ENCODE data around the gene CAPN2. TPM values are rescaled to one million over a fixed set of nuclear protein-coding genes. Genes with fewer than 3 reads are reported as not detected.
"Not testable (repeated sequence)": the region's sequence is repeated elsewhere in the genome, so short reads cannot be mapped to it uniquely, and the experiment has no call there.

The CAPN2 gene
- total RNA-seq, 1 donor from 2014 or later: 431 TPM

DNA sequence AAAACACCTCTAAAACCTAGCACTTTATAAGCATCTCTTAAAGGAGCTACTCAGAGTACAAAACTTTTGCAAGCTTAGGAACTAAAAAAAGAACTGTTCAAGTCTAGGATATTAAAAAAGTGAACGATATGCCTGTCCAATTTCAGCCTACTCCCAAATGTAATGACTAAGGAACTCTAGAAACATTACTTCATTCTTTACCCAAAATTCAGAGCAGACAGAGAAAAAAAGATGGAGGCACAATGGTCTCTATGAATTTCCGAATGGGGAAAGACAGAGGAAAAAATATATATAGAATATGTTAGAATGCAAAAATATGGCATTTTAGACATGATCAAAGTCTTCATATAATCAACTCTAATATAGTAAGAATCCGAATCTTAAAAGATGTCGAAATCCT lies 72.2 kb downstream of the CAPN2 start:
- no peak for DNase-seq (ENCODE audit: low spot score)

- DNase-seq (ENCODE audit: low spot score): no peak
Measured at GRCh38 chr1:223785808-223786207, 73.5 kb downstream of the CAPN2 start.

GRCh38 chr1:223788746-223789415 lies 76.5 kb downstream of the CAPN2 start:
- DNase-seq (ENCODE audit: low spot score): no peak

DNA sequence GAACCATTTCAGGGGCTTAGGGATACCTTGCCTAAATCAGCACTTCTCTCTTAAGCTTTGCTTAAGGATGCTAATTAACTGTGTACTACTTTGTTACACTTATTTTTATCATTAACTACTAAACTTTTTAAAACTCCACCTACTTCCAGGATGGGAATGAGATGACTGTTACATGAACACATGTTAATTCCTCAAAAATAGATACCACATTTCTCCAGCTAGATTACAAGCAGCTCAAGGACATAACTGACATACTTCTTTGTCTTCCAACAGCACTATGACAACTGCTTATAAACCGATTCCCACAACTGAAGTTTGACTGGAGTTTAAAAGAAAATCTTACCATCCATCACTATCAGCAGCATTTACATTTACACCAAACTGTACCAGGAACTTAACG lies 79.7 kb downstream of the CAPN2 start:
- no peak for DNase-seq (ENCODE audit: low spot score)

- no peak for DNase-seq (ENCODE audit: low spot score)
Measured at GRCh38 chr1:223793716-223794115, 81.4 kb downstream of the CAPN2 start.

- DNase-seq (ENCODE audit: low spot score): no peak
Measured at GRCh38 chr1:223794136-223794880, 82.0 kb downstream of the CAPN2 start.

GRCh38 chr1:223796210-223796609 lies 83.9 kb downstream of the CAPN2 start:
- DNase-seq (ENCODE audit: low spot score): no peak

DNA sequence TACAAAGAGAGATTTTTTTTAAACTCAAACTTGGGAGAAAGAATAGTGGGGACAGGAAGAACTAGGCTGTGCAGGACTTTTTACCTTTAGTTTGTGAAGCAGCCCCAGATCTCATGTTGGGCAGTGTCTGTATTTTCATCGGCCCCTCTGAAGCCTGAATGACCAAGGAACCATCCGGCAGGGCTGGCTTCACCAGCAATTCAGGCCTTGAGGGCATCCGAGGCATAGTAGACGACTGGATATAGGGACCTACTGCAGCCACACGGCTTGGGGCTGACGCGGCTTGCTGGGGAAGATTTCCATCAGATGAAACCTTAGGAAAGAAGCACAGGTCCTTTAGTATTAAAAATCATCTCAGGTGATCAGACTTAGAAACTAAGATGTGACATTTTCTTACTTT lies 89.7 kb downstream of the CAPN2 start:
- DNase-seq (ENCODE audit: low spot score): no peak

GRCh38 chr1:223802602-223803001 lies 90.3 kb downstream of the CAPN2 start:
- DNase-seq (ENCODE audit: low spot score): no peak

DNA sequence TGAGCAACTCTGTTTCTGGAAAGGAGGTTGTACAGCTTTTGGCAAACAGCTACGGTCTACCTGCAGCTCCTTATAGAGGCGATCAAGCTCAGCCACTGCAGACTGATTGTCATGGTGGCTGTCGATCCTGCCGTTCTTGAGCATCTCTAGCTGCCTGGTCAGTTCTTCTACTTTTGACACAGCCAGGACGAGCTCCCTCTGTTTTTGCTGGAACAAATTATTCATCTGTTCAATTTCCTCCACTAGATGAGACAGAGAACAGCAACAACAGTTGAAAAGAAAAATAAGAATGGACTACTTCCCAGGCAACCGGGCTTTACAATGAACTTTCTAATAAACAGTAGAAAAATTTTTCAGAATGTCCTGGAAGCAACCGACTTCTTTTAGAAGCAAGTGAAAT lies 90.9 kb downstream of the CAPN2 start:
- DNase-seq (ENCODE audit: low spot score): no peak

DNA sequence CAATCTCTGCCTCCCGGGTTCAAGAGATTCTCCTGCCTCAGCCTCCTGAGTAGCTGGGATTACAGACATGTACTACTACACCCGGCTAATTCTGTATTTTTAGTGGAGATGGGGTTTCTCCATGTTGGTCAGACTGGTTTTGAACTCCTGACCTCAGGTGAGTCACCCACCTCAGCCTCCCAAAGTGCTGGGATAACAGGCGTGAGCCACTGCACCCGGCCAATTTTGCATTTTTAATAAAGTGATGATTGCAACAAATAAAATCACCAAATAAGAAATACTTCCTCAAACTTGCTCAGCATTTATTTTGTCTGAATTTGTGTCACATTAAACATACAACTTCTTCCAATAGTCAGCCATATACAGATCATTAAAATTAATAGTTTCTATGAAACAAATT lies 97.6 kb downstream of the CAPN2 start:
- DNase-seq (ENCODE audit: low spot score): not testable (repeated sequence)

DNA sequence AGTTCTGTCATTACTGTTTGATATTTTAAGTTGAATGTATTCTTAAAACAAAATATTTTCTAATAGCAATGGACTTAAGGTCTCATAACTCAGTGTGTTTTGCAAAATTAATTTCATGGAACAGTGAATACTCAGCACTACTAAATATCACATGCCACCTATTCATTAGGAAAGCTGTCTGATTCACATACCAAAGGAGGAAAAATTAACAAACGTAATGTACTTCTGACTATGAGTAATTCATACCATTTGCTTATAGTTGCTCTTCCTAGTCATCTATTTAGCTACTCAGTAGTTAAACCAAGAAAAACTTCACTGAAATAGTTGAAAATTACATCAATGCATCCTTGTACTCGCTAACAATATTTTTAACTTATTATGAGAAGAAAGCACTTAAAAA lies 98.2 kb downstream of the CAPN2 start:
- DNase-seq (ENCODE audit: low spot score): no peak

DNA sequence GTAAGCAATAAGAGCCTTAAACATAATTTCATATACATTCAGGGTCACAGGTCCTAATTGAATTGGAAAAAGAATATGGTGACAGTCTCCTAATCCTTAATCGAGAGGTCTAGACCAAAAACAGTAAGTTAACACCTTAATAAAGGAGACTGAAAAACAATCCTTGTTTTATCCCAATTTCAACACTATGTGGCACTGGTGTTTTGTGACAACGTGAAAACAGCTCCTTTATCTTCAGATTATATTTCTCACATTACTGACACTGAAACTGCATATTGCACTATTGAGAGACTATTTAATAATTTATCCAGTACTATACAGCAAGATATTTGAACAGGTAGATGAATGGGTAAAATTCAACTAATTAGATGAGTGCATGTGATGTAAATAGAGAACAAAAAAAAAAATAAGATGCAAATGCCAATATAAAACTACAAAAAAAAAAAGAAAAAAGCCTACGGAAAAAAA lies 99.3 kb downstream of the CAPN2 start:
- no peak for DNase-seq (ENCODE audit: low spot score)

GRCh38 chr1:223813645-223814044 lies 101.3 kb downstream of the CAPN2 start:
- no peak for DNase-seq (ENCODE audit: low spot score)

GRCh38 chr1:223815020-223815853 lies 102.9 kb downstream of the CAPN2 start:
- no peak for DNase-seq (ENCODE audit: low spot score)

- DNase-seq (ENCODE audit: low spot score): no peak
Measured at GRCh38 chr1:223815865-223816264, 103.5 kb downstream of the CAPN2 start.

DNA sequence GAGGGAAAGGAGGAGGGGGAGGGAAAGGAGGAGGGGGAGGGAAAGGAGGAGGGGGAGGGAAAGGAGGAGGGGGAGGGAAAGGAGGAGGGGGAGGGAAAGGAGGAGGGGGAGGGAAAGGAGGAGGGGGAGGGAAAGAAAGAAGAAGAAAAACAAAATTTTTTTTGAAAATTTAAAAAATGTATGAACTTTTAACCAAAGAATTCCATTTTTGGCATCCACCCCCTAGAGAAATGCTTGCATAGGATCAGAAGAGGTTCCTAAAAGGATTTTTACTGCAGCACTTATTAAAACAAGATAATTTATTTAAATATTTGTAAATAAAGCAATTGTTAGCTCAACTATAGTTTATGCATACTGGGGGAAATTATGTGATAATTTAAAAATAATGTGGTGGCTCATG lies 104.9 kb downstream of the CAPN2 start:
- DNase-seq (ENCODE audit: low spot score): not testable (repeated sequence)

GRCh38 chr1:223819730-223820514 lies 107.6 kb downstream of the CAPN2 start:
- no peak for DNase-seq (ENCODE audit: low spot score)

- DNase-seq (ENCODE audit: low spot score): no peak
Measured at GRCh38 chr1:223820515-223820858, 108.1 kb downstream of the CAPN2 start.

- DNase-seq (ENCODE audit: low spot score): no peak
Measured at GRCh38 chr1:223820971-223821370, 108.6 kb downstream of the CAPN2 start.

DNA sequence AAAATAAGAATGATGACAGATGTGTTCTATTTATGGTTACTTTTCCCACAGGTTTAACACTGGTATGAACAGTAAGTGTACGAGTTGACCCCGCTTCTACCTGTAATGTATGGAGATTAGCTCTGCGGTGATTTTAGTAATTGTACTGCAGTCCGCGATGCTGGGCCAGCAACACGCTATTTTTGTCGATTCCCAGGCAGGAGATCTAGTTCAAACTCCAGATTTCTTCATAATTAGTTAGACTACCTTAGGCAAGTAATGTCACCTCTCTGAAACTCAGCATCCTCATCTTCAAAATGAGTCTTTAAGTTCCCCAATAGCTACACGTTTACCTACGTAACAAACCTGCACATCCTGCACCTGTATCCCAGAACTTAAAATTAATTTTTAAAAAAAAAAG lies 111.9 kb downstream of the CAPN2 start:
- no peak for DNase-seq (ENCODE audit: low spot score)

DNA sequence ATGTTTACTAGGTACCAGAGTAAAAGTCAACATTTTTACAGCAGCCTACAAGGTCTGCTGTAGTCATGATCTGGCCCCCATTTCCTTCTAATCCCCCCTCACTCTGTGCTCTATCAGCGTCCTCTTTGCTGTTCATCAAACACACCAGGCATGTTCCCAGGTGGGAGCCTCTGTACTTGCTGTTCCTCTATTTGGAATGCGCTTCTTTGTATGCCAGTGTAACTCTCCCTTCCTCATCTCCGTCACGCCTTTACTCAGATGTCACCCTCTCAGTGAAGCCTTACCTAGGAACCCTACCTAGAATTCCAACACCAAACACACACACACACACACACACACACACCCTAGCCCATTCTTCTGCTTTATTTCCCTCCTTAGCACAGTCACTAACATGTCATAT lies 112.4 kb downstream of the CAPN2 start:
- no peak for DNase-seq (ENCODE audit: low spot score)

Data from mucosa of gallbladder (tissue), 1 donor.